ENCODE results near the gene NUTM2A. TPM values are rescaled to one million over a fixed set of nuclear protein-coding genes. Genes with fewer than 3 reads are reported as not detected.
"Not testable (repeated sequence)": the region's sequence is repeated elsewhere in the genome, so short reads cannot be mapped to it uniquely, and the experiment has no call there.

Gene NUTM2A
- total and polyA plus RNA-seq, 4 donors = 0.57 to 1.9 (median 0.59) TPM; not detected in 1

GRCh38 chr10:87213806-87214205 lies 11.4 kb upstream of the NUTM2A start:
- 88% methylated on average over 21 of the region's 21 CpGs for WGBS
- H3K36me3 ChIP-seq (ENCODE audit: control insufficient read depth in 4 of 4, insufficient read depth in 3 of 4, low read depth in 1 of 4, low read length in 3 of 4); DNase-seq (ENCODE audit: low spot score); H3K27me3 ChIP-seq (ENCODE audit: control insufficient read depth in 4 of 4, insufficient read depth in 4 of 4, low read length in 3 of 4); H3K4me3 ChIP-seq (ENCODE audit: low read depth in 1 of 3, low read length in 3 of 3); H3K9ac ChIP-seq (ENCODE audit: low read depth in 1 of 2, low read length in 2 of 2); H3K4me1 ChIP-seq (ENCODE audit: control insufficient read depth in 4 of 4, insufficient read depth in 4 of 4, low read length in 3 of 4); H3K9me3 ChIP-seq (ENCODE audit: control insufficient read depth in 4 of 4, low read length in 3 of 4); H3K27ac ChIP-seq (ENCODE audit: low read depth in 1 of 2, low read length in 2 of 2): not testable (repeated sequence)

DNA sequence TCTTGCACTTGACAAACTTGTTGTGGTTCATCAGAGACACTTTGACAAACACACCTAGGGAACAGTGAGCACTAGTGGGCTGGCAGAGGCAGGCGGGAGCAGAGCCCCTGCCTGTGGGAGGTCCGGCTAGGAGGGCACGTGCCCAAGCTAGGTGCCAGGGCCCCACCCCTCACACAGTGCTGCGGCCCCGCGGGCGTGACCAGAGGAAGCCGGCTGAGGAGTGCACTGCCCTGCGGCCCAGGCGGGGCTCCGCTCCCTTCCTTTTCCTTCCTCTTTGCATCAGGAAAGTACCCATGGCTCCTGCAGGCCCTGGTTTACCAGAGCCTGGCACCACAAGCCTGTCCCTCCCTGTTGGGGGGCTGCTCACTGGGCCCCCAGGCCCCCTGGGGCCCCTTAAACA lies 9.1 kb upstream of the NUTM2A start:
- H3K27ac ChIP-seq (ENCODE audit: low read depth in 1 of 2, low read length in 2 of 2) = not testable (repeated sequence)

DNA sequence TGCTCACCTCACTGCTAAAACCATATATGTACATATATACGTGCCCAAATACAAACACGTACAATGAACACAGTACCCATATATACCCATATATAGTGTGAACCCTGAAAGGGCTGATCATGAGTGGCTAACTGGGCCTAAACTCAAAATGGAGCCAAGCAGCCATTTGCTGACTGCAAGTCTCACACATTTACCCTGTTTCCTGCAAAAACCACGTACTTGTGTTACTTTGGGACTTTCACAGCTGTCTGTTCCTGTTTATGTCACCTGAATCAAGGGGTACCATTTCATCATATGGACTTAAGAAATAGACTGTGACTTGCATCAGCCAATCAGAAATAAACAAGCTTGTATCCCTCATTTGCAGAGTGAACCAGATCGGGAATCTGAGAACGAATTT lies 5.9 kb upstream of the NUTM2A start:
- not testable (repeated sequence) for H3K27ac ChIP-seq (ENCODE audit: low read depth in 1 of 2, low read length in 2 of 2); H3K4me3 ChIP-seq (ENCODE audit: low read depth in 1 of 3, low read length in 3 of 3); H3K9ac ChIP-seq (ENCODE audit: low read depth in 1 of 2, low read length in 2 of 2); DNase-seq (ENCODE audit: low spot score); H3K27me3 ChIP-seq (ENCODE audit: control insufficient read depth in 4 of 4, insufficient read depth in 4 of 4, low read length in 3 of 4); H3K9me3 ChIP-seq (ENCODE audit: control insufficient read depth in 4 of 4, low read length in 3 of 4); H3K36me3 ChIP-seq (ENCODE audit: control insufficient read depth in 4 of 4, insufficient read depth in 3 of 4, low read depth in 1 of 4, low read length in 3 of 4); H3K4me1 ChIP-seq (ENCODE audit: control insufficient read depth in 4 of 4, insufficient read depth in 4 of 4, low read length in 3 of 4)
- WGBS = 70% methylated on average over 1 of the region's 5 CpGs

More for the DNA sequence above, 9.1 kb upstream of the NUTM2A start:
- H3K9me3 ChIP-seq (ENCODE audit: control insufficient read depth in 4 of 4, low read length in 3 of 4); DNase-seq (ENCODE audit: low spot score); H3K9ac ChIP-seq (ENCODE audit: low read depth in 1 of 2, low read length in 2 of 2); H3K4me3 ChIP-seq (ENCODE audit: low read depth in 1 of 3, low read length in 3 of 3); H3K4me1 ChIP-seq (ENCODE audit: control insufficient read depth in 4 of 4, insufficient read depth in 4 of 4, low read length in 3 of 4); H3K27me3 ChIP-seq (ENCODE audit: control insufficient read depth in 4 of 4, insufficient read depth in 4 of 4, low read length in 3 of 4); H3K36me3 ChIP-seq (ENCODE audit: control insufficient read depth in 4 of 4, insufficient read depth in 3 of 4, low read depth in 1 of 4, low read length in 3 of 4): not testable (repeated sequence)
- 71% methylated on average over 11 of the region's 11 CpGs for WGBS

GRCh38 chr10:87222789-87223188 lies 2.5 kb upstream of the NUTM2A start:
- H3K4me1 ChIP-seq (ENCODE audit: control insufficient read depth in 4 of 4, insufficient read depth in 4 of 4, low read length in 3 of 4); H3K4me3 ChIP-seq (ENCODE audit: low read depth in 1 of 3, low read length in 3 of 3); H3K27me3 ChIP-seq (ENCODE audit: control insufficient read depth in 4 of 4, insufficient read depth in 4 of 4, low read length in 3 of 4); H3K9me3 ChIP-seq (ENCODE audit: control insufficient read depth in 4 of 4, low read length in 3 of 4); H3K27ac ChIP-seq (ENCODE audit: low read depth in 1 of 2, low read length in 2 of 2); H3K36me3 ChIP-seq (ENCODE audit: control insufficient read depth in 4 of 4, insufficient read depth in 3 of 4, low read depth in 1 of 4, low read length in 3 of 4); DNase-seq (ENCODE audit: low spot score); H3K9ac ChIP-seq (ENCODE audit: low read depth in 1 of 2, low read length in 2 of 2): not testable (repeated sequence)
- WGBS = 84% methylated on average over 30 of the region's 30 CpGs

DNA sequence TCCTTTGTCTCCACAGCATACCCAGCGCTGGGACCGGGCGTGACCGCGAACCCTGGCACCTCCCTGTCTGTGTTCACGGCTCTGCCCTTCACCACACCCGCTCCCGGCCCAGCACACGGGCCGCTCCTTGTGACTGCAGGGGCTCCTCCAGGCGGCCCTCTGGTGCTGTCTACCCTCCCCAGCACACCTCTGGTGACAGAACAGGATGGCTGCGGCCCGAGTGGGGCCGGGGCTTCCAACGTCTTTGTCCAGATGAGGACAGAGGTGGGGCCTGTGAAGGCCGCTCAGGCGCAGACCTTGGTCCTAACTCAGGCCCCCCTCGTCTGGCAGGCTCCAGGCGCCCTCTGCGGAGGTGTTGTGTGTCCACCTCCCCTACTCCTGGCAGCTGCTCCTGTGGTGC lies 3.0 kb downstream of the NUTM2A start:
- H3K4me3 ChIP-seq (ENCODE audit: low read depth in 1 of 3, low read length in 3 of 3); H3K36me3 ChIP-seq (ENCODE audit: control insufficient read depth in 4 of 4, insufficient read depth in 3 of 4, low read depth in 1 of 4, low read length in 3 of 4); H3K9me3 ChIP-seq (ENCODE audit: control insufficient read depth in 4 of 4, low read length in 3 of 4); DNase-seq (ENCODE audit: low spot score); H3K9ac ChIP-seq (ENCODE audit: low read depth in 1 of 2, low read length in 2 of 2); H3K27me3 ChIP-seq (ENCODE audit: control insufficient read depth in 4 of 4, insufficient read depth in 4 of 4, low read length in 3 of 4); H3K4me1 ChIP-seq (ENCODE audit: control insufficient read depth in 4 of 4, insufficient read depth in 4 of 4, low read length in 3 of 4); H3K27ac ChIP-seq (ENCODE audit: low read depth in 1 of 2, low read length in 2 of 2): not testable (repeated sequence)
- WGBS = 95% methylated on average over 9 of the region's 20 CpGs

- H3K9me3 ChIP-seq (ENCODE audit: control insufficient read depth in 4 of 4, low read length in 3 of 4); H3K27me3 ChIP-seq (ENCODE audit: control insufficient read depth in 4 of 4, insufficient read depth in 4 of 4, low read length in 3 of 4); H3K4me1 ChIP-seq (ENCODE audit: control insufficient read depth in 4 of 4, insufficient read depth in 4 of 4, low read length in 3 of 4); H3K4me3 ChIP-seq (ENCODE audit: low read depth in 1 of 3, low read length in 3 of 3); DNase-seq (ENCODE audit: low spot score); H3K9ac ChIP-seq (ENCODE audit: low read depth in 1 of 2, low read length in 2 of 2); H3K36me3 ChIP-seq (ENCODE audit: control insufficient read depth in 4 of 4, insufficient read depth in 3 of 4, low read depth in 1 of 4, low read length in 3 of 4); H3K27ac ChIP-seq (ENCODE audit: low read depth in 1 of 2, low read length in 2 of 2): not testable (repeated sequence)
- WGBS = 96% methylated on average over 9 of the region's 9 CpGs
Observed at GRCh38 chr10:87229211-87229610, 4.0 kb downstream of the NUTM2A start.

DNA sequence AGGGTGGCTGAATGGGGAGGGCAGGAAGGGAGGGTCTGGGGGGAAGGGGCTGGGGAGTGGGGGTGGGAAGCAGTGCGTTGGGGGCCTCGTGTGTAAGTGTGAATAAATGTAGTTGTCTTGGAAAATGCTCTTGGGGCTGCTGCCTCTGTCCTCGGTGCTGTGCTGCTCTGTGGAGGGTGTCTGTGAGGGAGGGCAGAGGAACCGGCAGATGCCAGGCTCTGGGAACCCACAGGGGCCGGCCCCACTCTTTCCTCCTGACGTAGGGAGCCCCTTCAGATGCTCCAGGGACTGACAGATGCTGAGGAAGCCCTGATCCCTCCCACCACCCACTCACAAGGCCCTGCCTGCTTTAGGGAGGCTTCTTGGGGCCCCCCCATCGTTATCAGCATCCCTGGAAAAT lies 9.6 kb downstream of the NUTM2A start:
- not testable (repeated sequence) for H3K27me3 ChIP-seq (ENCODE audit: control insufficient read depth in 4 of 4, insufficient read depth in 4 of 4, low read length in 3 of 4); H3K4me3 ChIP-seq (ENCODE audit: low read depth in 1 of 3, low read length in 3 of 3); H3K9ac ChIP-seq (ENCODE audit: low read depth in 1 of 2, low read length in 2 of 2); H3K4me1 ChIP-seq (ENCODE audit: control insufficient read depth in 4 of 4, insufficient read depth in 4 of 4, low read length in 3 of 4); H3K27ac ChIP-seq (ENCODE audit: low read depth in 1 of 2, low read length in 2 of 2); H3K9me3 ChIP-seq (ENCODE audit: control insufficient read depth in 4 of 4, low read length in 3 of 4); DNase-seq (ENCODE audit: low spot score); H3K36me3 ChIP-seq (ENCODE audit: control insufficient read depth in 4 of 4, insufficient read depth in 3 of 4, low read depth in 1 of 4, low read length in 3 of 4)
- 80% methylated on average over 5 of the region's 7 CpGs for WGBS

GRCh38 chr10:87237244-87237643 lies 12.0 kb downstream of the NUTM2A start:
- not testable (repeated sequence) for H3K27ac ChIP-seq (ENCODE audit: low read depth in 1 of 2, low read length in 2 of 2); DNase-seq (ENCODE audit: low spot score); H3K9me3 ChIP-seq (ENCODE audit: control insufficient read depth in 4 of 4, low read length in 3 of 4); H3K4me1 ChIP-seq (ENCODE audit: control insufficient read depth in 4 of 4, insufficient read depth in 4 of 4, low read length in 3 of 4); H3K36me3 ChIP-seq (ENCODE audit: control insufficient read depth in 4 of 4, insufficient read depth in 3 of 4, low read depth in 1 of 4, low read length in 3 of 4); H3K9ac ChIP-seq (ENCODE audit: low read depth in 1 of 2, low read length in 2 of 2); H3K4me3 ChIP-seq (ENCODE audit: low read depth in 1 of 3, low read length in 3 of 3); H3K27me3 ChIP-seq (ENCODE audit: control insufficient read depth in 4 of 4, insufficient read depth in 4 of 4, low read length in 3 of 4)
- WGBS = 94% methylated on average over 3 of the region's 5 CpGs

- not testable (repeated sequence) for H3K9me3 ChIP-seq (ENCODE audit: control insufficient read depth in 4 of 4, low read length in 3 of 4); H3K9ac ChIP-seq (ENCODE audit: low read depth in 1 of 2, low read length in 2 of 2); H3K36me3 ChIP-seq (ENCODE audit: control insufficient read depth in 4 of 4, insufficient read depth in 3 of 4, low read depth in 1 of 4, low read length in 3 of 4); H3K27me3 ChIP-seq (ENCODE audit: control insufficient read depth in 4 of 4, insufficient read depth in 4 of 4, low read length in 3 of 4); DNase-seq (ENCODE audit: low spot score); H3K4me1 ChIP-seq (ENCODE audit: control insufficient read depth in 4 of 4, insufficient read depth in 4 of 4, low read length in 3 of 4); H3K27ac ChIP-seq (ENCODE audit: low read depth in 1 of 2, low read length in 2 of 2); H3K4me3 ChIP-seq (ENCODE audit: low read depth in 1 of 3, low read length in 3 of 3)
- WGBS = 34% methylated on average over 2 of the region's 6 CpGs
Observed at GRCh38 chr10:87239346-87239808, 14.1 kb downstream of the NUTM2A start.
